Progenitor cell of endocrine pancreas (in vitro differentiated cells): ENCODE results near the gene SCN1B. TPM values are rescaled to one million over a fixed set of nuclear protein-coding genes. Genes with fewer than 3 reads are reported as not detected.

Experiments used
- DNase-seq: peaks from one replicate; pipeline ENCODE4 v3.0.0; 2021; ENCODE audit warnings: low spot score; ENCODE audit not compliant: unreplicated experiment
- H3K27ac Mint-ChIP-seq: 2 replicates; pipeline ENCODE4 v1.8.0; 2021; ENCODE audit warnings: mild to moderate bottlenecking, moderate library complexity, mixed read lengths
- H3K27me3 Mint-ChIP-seq: 2 replicates; pipeline ENCODE4 v1.8.0; 2021; ENCODE audit warnings: mixed read lengths
- H3K36me3 Mint-ChIP-seq: 2 replicates; pipeline ENCODE4 v1.8.0; 2022; ENCODE audit warnings: mixed read lengths; ENCODE audit not compliant: insufficient read depth
- H3K4me1 Mint-ChIP-seq: 2 replicates; pipeline ENCODE4 v1.8.0; 2021; ENCODE audit warnings: low read depth, mixed read lengths
- H3K4me3 Mint-ChIP-seq: 2 replicates; pipeline ENCODE4 v1.8.0; 2021; ENCODE audit warnings: low read depth, mild to moderate bottlenecking, moderate library complexity, mixed read lengths
- H3K9me3 Mint-ChIP-seq: 2 replicates; pipeline ENCODE4 v1.8.0; 2021; ENCODE audit warnings: low read depth, mixed read lengths
- total RNA-seq: library from RNA; stranded (reverse); gene quantifications from 2 replicates; pipeline ENCODE4 v1.2.1, GENCODE V29; 2021
- TF ChIP-seq, protein P1 (sequence below): fragments of 200-600 bp; sonication (generic); IDR thresholded peaks from one replicate; pipeline ENCODE4 v1.5.0; 2021; ENCODE audit warnings: antibody characterized with exemption, mild to moderate bottlenecking; ENCODE audit not compliant: unreplicated experiment

Gene SCN1B
- total RNA-seq, 1 donor from 2014 or later = 1.7 TPM

DNA sequence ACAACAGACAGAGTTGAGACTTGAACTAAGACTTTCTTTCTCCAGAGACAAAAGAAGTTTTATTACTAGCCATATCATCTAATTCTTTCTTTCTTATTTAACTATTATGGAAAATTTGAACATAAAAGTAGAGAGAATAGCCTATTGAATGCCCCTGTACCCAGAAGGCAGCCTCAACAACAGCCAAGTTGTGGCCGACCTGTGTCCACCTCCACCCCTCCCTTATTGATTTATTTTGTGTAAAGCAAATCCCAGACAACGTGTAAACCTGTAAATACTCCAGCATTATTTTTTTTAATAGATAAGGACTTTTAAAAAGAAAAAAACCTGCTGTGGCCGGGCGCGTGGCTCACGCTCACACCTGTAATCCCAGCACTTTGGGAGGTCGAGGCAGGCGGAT, 59.3 kb downstream of the SCN1B start:
- Mint-ChIP-seq H3K4me1 (peaks cover 10% of the 10 kb centered on the region), H3K9me3 (no peaks in the 10 kb centered on the region), H3K4me3 (no peak overlapping the region), H3K27me3 (peaks cover 6% of the 10 kb centered on the region), H3K27ac (no peak overlapping the region), H3K36me3 (no peaks in the 10 kb centered on the region)
- no peak for DNase-seq
- TF ChIP-seq, protein P1, sequence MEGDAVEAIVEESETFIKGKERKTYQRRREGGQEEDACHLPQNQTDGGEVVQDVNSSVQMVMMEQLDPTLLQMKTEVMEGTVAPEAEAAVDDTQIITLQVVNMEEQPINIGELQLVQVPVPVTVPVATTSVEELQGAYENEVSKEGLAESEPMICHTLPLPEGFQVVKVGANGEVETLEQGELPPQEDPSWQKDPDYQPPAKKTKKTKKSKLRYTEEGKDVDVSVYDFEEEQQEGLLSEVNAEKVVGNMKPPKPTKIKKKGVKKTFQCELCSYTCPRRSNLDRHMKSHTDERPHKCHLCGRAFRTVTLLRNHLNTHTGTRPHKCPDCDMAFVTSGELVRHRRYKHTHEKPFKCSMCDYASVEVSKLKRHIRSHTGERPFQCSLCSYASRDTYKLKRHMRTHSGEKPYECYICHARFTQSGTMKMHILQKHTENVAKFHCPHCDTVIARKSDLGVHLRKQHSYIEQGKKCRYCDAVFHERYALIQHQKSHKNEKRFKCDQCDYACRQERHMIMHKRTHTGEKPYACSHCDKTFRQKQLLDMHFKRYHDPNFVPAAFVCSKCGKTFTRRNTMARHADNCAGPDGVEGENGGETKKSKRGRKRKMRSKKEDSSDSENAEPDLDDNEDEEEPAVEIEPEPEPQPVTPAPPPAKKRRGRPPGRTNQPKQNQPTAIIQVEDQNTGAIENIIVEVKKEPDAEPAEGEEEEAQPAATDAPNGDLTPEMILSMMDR = no peak

Other genes starting within 250 kb of the SCN1B start
- 5.9 and 7.7 TPM in 2 replicates for gene ZNF30, start 103.6 kb upstream of the SCN1B start, total RNA-seq
- gene ZNF792, start 66.2 kb upstream of the SCN1B start, total RNA-seq = 14.4 TPM in 2 replicates
- gene GRAMD1A, start 30.1 kb upstream of the SCN1B start, total RNA-seq = 111 and 118 TPM in 2 replicates
- 70.5 and 71.5 TPM in 2 replicates for gene HPN, start 11.3 kb downstream of the SCN1B start, total RNA-seq
- 14.2 and 17.3 TPM in 2 replicates for gene FXYD3, start 85.4 kb downstream of the SCN1B start, total RNA-seq
- gene LGI4, start 104.6 kb downstream of the SCN1B start, total RNA-seq = 0.20 TPM in 1 of 2 replicates, not detected in the other
- not detected in 2 replicates for gene FXYD1, start 108.4 kb downstream of the SCN1B start, total RNA-seq
- gene FXYD7, start 112.8 kb downstream of the SCN1B start, total RNA-seq = not detected in 2 replicates
- gene FXYD5, start 124.3 kb downstream of the SCN1B start, total RNA-seq = 0.62 and 1.2 TPM in 2 replicates
- not detected in 2 replicates for gene FAM187B, start 198.3 kb downstream of the SCN1B start, total RNA-seq
- 123 and 132 TPM in 2 replicates for gene LSR, start 218.5 kb downstream of the SCN1B start, total RNA-seq
- 126 and 132 TPM in 2 replicates for gene USF2, start 238.5 kb downstream of the SCN1B start, total RNA-seq